Measurements from ENCODE around the gene EML1.
A peak's percentile ranks its signal among the peaks of the same experiment; 100 is the strongest.

EML1 gene

DNA sequence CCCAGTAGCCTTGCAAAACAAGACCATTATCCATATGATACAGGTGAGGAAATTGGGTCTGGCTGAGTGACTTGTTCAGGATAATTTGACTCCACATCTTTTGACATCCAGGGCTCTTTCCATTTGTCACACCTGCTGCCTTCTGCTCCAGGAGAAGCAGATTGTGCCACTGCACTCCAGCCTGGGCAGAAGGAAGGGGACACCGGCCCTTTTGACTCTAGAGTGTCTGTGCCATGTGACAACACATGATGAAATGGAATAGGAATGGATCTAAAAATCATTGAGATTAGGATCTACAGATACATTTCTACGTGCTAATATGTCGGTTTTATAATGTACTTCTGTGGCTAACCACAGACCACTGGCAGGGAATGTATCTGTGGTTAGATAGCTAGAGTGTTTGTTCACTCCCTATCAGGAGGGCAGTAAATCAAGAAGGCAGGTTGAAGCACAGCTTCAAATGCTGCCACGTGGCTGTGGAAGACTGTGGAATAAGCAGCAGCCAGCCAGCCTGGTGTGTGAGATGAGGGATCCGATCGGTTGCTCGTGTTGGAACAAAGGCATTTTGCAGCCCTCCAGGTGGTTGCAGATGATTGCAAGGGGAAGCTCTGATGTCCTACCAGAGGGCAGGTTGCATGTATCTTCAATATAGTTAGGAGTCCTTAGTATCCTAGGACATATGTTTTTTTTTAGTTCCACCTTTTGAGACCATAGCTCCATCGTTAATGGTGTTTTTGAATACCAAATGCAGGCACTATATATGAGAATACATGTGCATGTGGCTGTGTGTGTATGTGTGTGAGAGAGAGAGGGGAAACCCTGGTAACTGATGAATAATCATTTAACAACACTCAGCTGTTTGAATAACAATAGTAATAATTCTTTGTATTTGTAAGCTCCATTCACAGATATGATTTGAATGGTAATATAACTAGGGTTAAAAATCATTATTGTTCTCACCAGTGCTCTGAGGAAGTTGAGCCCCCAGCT, 28.6 kb downstream of the EML1 start:
- TF ChIP-seq, protein P1, sequence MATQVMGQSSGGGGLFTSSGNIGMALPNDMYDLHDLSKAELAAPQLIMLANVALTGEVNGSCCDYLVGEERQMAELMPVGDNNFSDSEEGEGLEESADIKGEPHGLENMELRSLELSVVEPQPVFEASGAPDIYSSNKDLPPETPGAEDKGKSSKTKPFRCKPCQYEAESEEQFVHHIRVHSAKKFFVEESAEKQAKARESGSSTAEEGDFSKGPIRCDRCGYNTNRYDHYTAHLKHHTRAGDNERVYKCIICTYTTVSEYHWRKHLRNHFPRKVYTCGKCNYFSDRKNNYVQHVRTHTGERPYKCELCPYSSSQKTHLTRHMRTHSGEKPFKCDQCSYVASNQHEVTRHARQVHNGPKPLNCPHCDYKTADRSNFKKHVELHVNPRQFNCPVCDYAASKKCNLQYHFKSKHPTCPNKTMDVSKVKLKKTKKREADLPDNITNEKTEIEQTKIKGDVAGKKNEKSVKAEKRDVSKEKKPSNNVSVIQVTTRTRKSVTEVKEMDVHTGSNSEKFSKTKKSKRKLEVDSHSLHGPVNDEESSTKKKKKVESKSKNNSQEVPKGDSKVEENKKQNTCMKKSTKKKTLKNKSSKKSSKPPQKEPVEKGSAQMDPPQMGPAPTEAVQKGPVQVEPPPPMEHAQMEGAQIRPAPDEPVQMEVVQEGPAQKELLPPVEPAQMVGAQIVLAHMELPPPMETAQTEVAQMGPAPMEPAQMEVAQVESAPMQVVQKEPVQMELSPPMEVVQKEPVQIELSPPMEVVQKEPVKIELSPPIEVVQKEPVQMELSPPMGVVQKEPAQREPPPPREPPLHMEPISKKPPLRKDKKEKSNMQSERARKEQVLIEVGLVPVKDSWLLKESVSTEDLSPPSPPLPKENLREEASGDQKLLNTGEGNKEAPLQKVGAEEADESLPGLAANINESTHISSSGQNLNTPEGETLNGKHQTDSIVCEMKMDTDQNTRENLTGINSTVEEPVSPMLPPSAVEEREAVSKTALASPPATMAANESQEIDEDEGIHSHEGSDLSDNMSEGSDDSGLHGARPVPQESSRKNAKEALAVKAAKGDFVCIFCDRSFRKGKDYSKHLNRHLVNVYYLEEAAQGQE (IDR thresholded peaks at IDR 0.05; ENCODE audit: insufficient replicate concordance, low read depth), result no peak
- 0 out of 2 replicates have a peak, but pooled peaks have one; percentile 41 for TF ChIP-seq POLR2AphosphoS5 (IDR thresholded peaks at IDR 0.05; ENCODE audit: low read depth)
- no peak overlapping the region for H3K27ac ChIP-seq (replicated peaks)
- peaks cover 19% of the 10 kb centered on the region for H3K27me3 ChIP-seq (ENCODE audit: insufficient read depth, poor library complexity, severe bottlenecking)
- H3K4me3 ChIP-seq (replicated peaks; ENCODE audit: insufficient read depth, low read length), result no peak overlapping the region
- DNase-seq (ENCODE audit: low read depth in 1 of 2, low spot score in 1 of 2), result peak in 1 of 2 experiments; percentile 13

DNA sequence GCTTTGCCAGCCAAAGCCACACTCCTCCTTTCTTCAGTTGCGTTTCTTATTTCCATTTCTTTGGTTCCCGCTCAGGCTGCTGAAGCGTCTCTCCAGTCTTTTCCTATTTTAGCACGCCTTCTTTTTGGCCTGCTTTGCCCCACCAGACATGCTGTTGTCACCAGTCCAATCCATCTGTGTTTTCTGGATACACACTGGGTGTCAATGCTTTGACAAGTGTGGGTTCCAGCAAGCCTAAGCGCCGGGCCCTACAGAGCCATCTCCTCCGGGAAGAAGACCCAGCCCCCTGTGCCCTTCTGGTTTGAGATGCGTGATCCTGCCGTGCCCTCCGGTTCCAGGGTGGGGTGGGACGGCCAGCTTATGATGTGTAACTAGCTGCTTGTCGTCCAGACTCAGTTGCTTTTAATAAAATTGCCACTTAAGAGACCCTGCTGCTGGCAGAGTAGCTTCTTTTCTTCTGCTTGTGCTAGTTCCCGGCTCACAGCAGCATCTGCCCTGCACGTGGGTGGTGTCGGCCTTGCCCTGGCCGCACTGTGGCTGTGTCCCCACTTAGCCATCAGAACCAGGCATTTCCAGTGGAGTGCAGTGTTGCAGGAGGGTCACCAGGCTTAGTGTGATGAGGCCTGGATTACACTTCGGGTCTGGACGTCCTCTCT, 29.7 kb downstream of the EML1 start:
- TF ChIP-seq, protein P1 (IDR thresholded peaks at IDR 0.05; ENCODE audit: insufficient replicate concordance, low read depth), result no peak
- TF ChIP-seq SPI1 (IDR thresholded peaks at IDR 0.05; ENCODE audit: borderline replicate concordance, low read depth), result no peak
- no peak for TF ChIP-seq GABPA (IDR thresholded peaks at IDR 0.05; ENCODE audit: low read depth)
- TF ChIP-seq POLR2AphosphoS5 (IDR thresholded peaks at IDR 0.05; ENCODE audit: low read depth), result no peak
- TF ChIP-seq, protein P2, sequence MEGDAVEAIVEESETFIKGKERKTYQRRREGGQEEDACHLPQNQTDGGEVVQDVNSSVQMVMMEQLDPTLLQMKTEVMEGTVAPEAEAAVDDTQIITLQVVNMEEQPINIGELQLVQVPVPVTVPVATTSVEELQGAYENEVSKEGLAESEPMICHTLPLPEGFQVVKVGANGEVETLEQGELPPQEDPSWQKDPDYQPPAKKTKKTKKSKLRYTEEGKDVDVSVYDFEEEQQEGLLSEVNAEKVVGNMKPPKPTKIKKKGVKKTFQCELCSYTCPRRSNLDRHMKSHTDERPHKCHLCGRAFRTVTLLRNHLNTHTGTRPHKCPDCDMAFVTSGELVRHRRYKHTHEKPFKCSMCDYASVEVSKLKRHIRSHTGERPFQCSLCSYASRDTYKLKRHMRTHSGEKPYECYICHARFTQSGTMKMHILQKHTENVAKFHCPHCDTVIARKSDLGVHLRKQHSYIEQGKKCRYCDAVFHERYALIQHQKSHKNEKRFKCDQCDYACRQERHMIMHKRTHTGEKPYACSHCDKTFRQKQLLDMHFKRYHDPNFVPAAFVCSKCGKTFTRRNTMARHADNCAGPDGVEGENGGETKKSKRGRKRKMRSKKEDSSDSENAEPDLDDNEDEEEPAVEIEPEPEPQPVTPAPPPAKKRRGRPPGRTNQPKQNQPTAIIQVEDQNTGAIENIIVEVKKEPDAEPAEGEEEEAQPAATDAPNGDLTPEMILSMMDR (IDR thresholded peaks at IDR 0.05; ENCODE audit: insufficient read depth, low read length), result no peak

DNA sequence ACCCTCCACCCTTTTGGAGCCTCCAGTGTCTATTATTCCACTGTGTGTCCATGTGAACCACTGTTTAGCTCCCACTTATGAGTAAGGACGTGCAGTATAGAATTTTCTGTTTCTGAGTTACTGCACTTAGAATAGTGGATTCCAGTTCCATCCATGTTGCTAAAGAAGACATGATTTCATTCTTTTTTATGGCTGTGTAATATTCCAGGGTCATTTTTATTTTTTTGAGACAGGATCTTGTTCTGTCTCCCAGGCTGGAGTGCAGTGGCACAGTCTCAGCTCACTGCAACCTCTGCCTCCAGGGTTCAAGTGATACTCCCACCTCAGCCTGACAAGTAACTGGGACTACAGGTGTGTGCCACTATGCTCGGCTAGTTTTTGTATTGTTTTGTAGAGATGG, 31.6 kb downstream of the EML1 start:
- no peak for DNase-seq (ENCODE audit: low read depth in 1 of 2, low spot score in 1 of 2)
- Histone ChIP-seq H3K27ac (replicated peaks) (no peak overlapping the region), H3K27me3 (ENCODE audit: insufficient read depth, poor library complexity, severe bottlenecking) (peaks cover 11% of the 10 kb centered on the region), H3K4me3 (replicated peaks; ENCODE audit: insufficient read depth, low read length) (no peak overlapping the region)
- TF ChIP-seq SPI1 (IDR thresholded peaks at IDR 0.05; ENCODE audit: borderline replicate concordance, low read depth) (no peak), POLR2AphosphoS5 (IDR thresholded peaks at IDR 0.05; ENCODE audit: low read depth) (no peak), GABPA (IDR thresholded peaks at IDR 0.05; ENCODE audit: low read depth) (no peak)
- TF ChIP-seq, protein P2 (IDR thresholded peaks at IDR 0.05; ENCODE audit: insufficient read depth, low read length), result no peak
- TF ChIP-seq, protein P1 (IDR thresholded peaks at IDR 0.05; ENCODE audit: insufficient replicate concordance, low read depth), result no peak

More for the DNA sequence above, 29.7 kb downstream of the EML1 start:
- no peak for DNase-seq (ENCODE audit: low read depth in 1 of 2, low spot score in 1 of 2)
- Histone ChIP-seq H3K4me3 (replicated peaks; ENCODE audit: insufficient read depth, low read length) (no peak overlapping the region), H3K27me3 (ENCODE audit: insufficient read depth, poor library complexity, severe bottlenecking) (peaks cover 13% of the 10 kb centered on the region), H3K27ac (replicated peaks) (no peak overlapping the region)
